GM13977 (cell line): Measurements from ENCODE around the gene ALDOA.

Source experiments
- DNase-seq: peaks from one replicate; pipeline ENCODE4 v3.0.0; 2012; ENCODE audit warnings: low spot score
- CTCF ChIP-seq: IDR thresholded peaks from 2 replicates; pipeline ENCODE4 v1.5.1; 2012; ENCODE audit warnings: mild to moderate bottlenecking, control low read depth; ENCODE audit not compliant: insufficient read depth; ENCODE audit errors: extremely low read depth, missing control alignments
- in situ Hi-C: fragments of 300-500 bp; cut with MboI; formaldehyde crosslinking; loops from one replicate; pipeline ENCODE4 v1.12.0; 2022; ENCODE audit warnings: low sequenced_read_pairs, low pct_unique_long_range_greater_than_20kb, mixed read lengths, inconsistent platforms; ENCODE audit not compliant: unreplicated experiment

The ALDOA gene

GRCh38 chr16:30024451-30024850 is 41.1 kb upstream of the ALDOA start:
- no peak for TF ChIP-seq CTCF
- no peak for DNase-seq
- in situ Hi-C loops = loop anchor here (10.0 kb wide), 1 partner anchor 340 kb away; no protein-coding TSS in a partner anchor

- TF ChIP-seq CTCF = no peak
- in situ Hi-C loops = loop anchor here (10.0 kb wide), 1 partner anchor 340 kb away; no protein-coding TSS in a partner anchor
- no peak for DNase-seq
Observed at GRCh38 chr16:30025156-30025555, 40.4 kb upstream of the ALDOA start.

GRCh38 chr16:30025574-30025973 is 40.0 kb upstream of the ALDOA start:
- DNase-seq = no peak
- in situ Hi-C loops = loop anchor here (10.0 kb wide), 1 partner anchor 341 kb away; no protein-coding TSS in a partner anchor
- TF ChIP-seq CTCF = no peak

GRCh38 chr16:30026449-30026848 is 39.1 kb upstream of the ALDOA start:
- TF ChIP-seq CTCF = no peak
- in situ Hi-C loops = loop anchor here (10.0 kb wide), 1 partner anchor 342 kb away; no protein-coding TSS in a partner anchor

GRCh38 chr16:30027588-30028437 is 37.7 kb upstream of the ALDOA start:
- DNase-seq = no peak
- in situ Hi-C loops = loop anchor here (10.0 kb wide), 1 partner anchor 343 kb away; no protein-coding TSS in a partner anchor
- TF ChIP-seq CTCF = no peak

More at GRCh38 chr16:30026449-30026848, 39.1 kb upstream of the ALDOA start:
- no peak for DNase-seq

GRCh38 chr16:30028438-30029076 is 37.0 kb upstream of the ALDOA start:
- no peak for TF ChIP-seq CTCF
- in situ Hi-C loops = loop anchor here (10.0 kb wide), 1 partner anchor 344 kb away; no protein-coding TSS in a partner anchor
- DNase-seq = no peak
